Gastroesophageal sphincter (tissue), 4 donors: ENCODE measurements around the gene MFSD11. TPM values are rescaled to one million over a fixed set of nuclear protein-coding genes. Genes with fewer than 3 reads are reported as not detected.

ENCODE experiments used
- ATAC-seq: fragments of 150-250 bp; one replicate; pipeline ENCODE4 v1.9.1; 2016; ENCODE audit warnings: mild to moderate bottlenecking, moderate library complexity
- H3K27ac ChIP-seq, 4 donors: fragments of 200-600 bp; sonication (generic) in 3 of 4; 1 replicate in 3 of 4; 2 replicates in 1 of 4; pipeline ENCODE4 v1.5.1; 2016 to 2019
- H3K27me3 ChIP-seq: fragments of 200-600 bp; sonication (generic); one replicate; pipeline ENCODE4 v1.5.1; 2019
- H3K36me3 ChIP-seq, 2 donors: fragments of 200-600 bp; sonication (generic); one replicate each; pipeline ENCODE4 v1.5.1; 2019; ENCODE audit warnings: control low read depth in 1 of 2
- H3K4me1 ChIP-seq, 3 donors: fragments of 200-600 bp; sonication (generic); 1 replicate in 2 of 3; 2 replicates in 1 of 3; pipeline ENCODE4 v1.5.1; 2016 to 2019; ENCODE audit warnings: control low read depth in 2 of 3
- H3K4me3 ChIP-seq, 2 donors: fragments of 200-600 bp; sonication (generic); one replicate each; pipeline ENCODE4 v1.5.1; 2019; ENCODE audit warnings: mild to moderate bottlenecking in 1 of 2, moderate library complexity in 1 of 2
- H3K9me3 ChIP-seq, 3 donors: fragments of 200-600 bp; sonication (generic); one replicate each; pipeline ENCODE4 v1.5.1; 2017 to 2019; ENCODE audit warnings: control low read depth in 2 of 3
- CTCF ChIP-seq, 4 experiments: fragments of 200-600 bp in 2 of 4; fragments of 450-650 bp in 2 of 4; sonication (generic) in 1 of 4; IDR thresholded peaks; one replicate each; pipeline ENCODE4 v1.5.1; 2017 to 2019; ENCODE audit warnings: antibody characterized with exemption in 4 of 4, mild to moderate bottlenecking in 2 of 4, moderate library complexity in 2 of 4
- EP300 ChIP-seq: sonication (generic); formaldehyde crosslinking; IDR thresholded peaks from one replicate; pipeline ENCODE4 v1.6.1; 2017; ENCODE audit warnings: antibody characterized with exemption, mild to moderate bottlenecking
- POLR2A ChIP-seq, 2 donors: fragments of 450-650 bp; IDR thresholded peaks; one replicate each; pipeline ENCODE4 v1.6.1; 2017; ENCODE audit warnings: antibody characterized with exemption in 2 of 2, mild to moderate bottlenecking in 2 of 2, moderate library complexity in 1 of 2
- POLR2AphosphoS5 ChIP-seq: sonication (generic); formaldehyde crosslinking; IDR thresholded peaks from one replicate; pipeline ENCODE4 v1.6.1; 2017; ENCODE audit warnings: antibody characterized with exemption
- WGBS, 2 donors: methylation state at CpG; one replicate each; pipeline ENCODE4 v1.1.5; 2018; ENCODE audit warnings: low coverage in 1 of 2; 5-methylcytosine and 5-hydroxymethylcytosine counted together
- total RNA-seq, 4 donors: library from RNA; depleted of rRNA; stranded (reverse); fragments of >200 nt; gene quantifications; one replicate each; pipeline ENCODE4 v1.1.0, GENCODE V29; 2016

MFSD11 gene
- total RNA-seq, 4 donors from 2014 or later: 18.4 to 27.8 (median 20.9) TPM

- Histone ChIP-seq H3K27me3 (no peaks in the 10 kb centered on the region), H3K27ac (no peak overlapping the region), H3K4me1 (no peaks in the 10 kb centered on the region), H3K36me3 (peaks cover 0 to 76% of the 10 kb centered on the region in 2 donors), H3K9me3 (no peaks in the 10 kb centered on the region), H3K4me3 (no peak overlapping the region)
- ATAC-seq: no peak
- WGBS, 2 donors: 63 to 79% methylated on average over 4 of the region's 4 CpGs
- TF ChIP-seq POLR2A (IDR thresholded peaks at IDR 0.05) (no peak), EP300 (no peak)
Observed at GRCh38 chr17:76752006-76752405, 14.1 kb downstream of the MFSD11 start.

- Histone ChIP-seq H3K9me3 (no peaks in the 10 kb centered on the region), H3K27ac (no peak overlapping the region), H3K36me3 (peaks cover 0 to 80% of the 10 kb centered on the region in 2 donors), H3K4me3 (no peak overlapping the region), H3K27me3 (no peaks in the 10 kb centered on the region), H3K4me1 (no peaks in the 10 kb centered on the region)
- ATAC-seq: no peak
- WGBS, 2 donors: 83 to 90% methylated on average over 8 to 12 of the region's 12 CpGs
- TF ChIP-seq EP300: no peak
- TF ChIP-seq CTCF (IDR thresholded peaks at IDR 0.05): no peak
- TF ChIP-seq POLR2AphosphoS5: no peak
- TF ChIP-seq POLR2A (IDR thresholded peaks at IDR 0.05): no peak
Observed at GRCh38 chr17:76753061-76753961, 15.4 kb downstream of the MFSD11 start.

- Histone ChIP-seq H3K4me1 (no peaks in the 10 kb centered on the region), H3K36me3 (peaks cover 0 to 91% of the 10 kb centered on the region in 2 donors), H3K9me3 (no peaks in the 10 kb centered on the region), H3K27me3 (no peaks in the 10 kb centered on the region), H3K27ac (no peak overlapping the region), H3K4me3 (no peak overlapping the region)
- ATAC-seq: no peak
- TF ChIP-seq POLR2AphosphoS5: no peak
- TF ChIP-seq POLR2A (IDR thresholded peaks at IDR 0.05): no peak
- 89 to 90% methylated on average over 1 to 2 of the region's 2 CpGs for WGBS, 2 donors
Observed at GRCh38 chr17:76755285-76755684, 17.4 kb downstream of the MFSD11 start.

GRCh38 chr17:76757256-76757655 lies 19.3 kb downstream of the MFSD11 start:
- 82 to 93% methylated on average over 4 to 5 of the region's 5 CpGs for WGBS, 2 donors
- H3K4me1 ChIP-seq: no peaks in the 10 kb centered on the region
- no peak for ATAC-seq
- no peaks in the 10 kb centered on the region for H3K9me3 ChIP-seq
- peaks cover 0 to 87% of the 10 kb centered on the region in 2 donors for H3K36me3 ChIP-seq
- no peak overlapping the region for H3K27ac ChIP-seq
- no peaks in the 10 kb centered on the region for H3K27me3 ChIP-seq
- H3K4me3 ChIP-seq: no peak overlapping the region
- TF ChIP-seq POLR2AphosphoS5: no peak
- TF ChIP-seq CTCF (IDR thresholded peaks at IDR 0.05): no peak
- TF ChIP-seq EP300: no peak
- no peak for TF ChIP-seq POLR2A (IDR thresholded peaks at IDR 0.05)

GRCh38 chr17:76758570-76758969 lies 20.7 kb downstream of the MFSD11 start:
- ATAC-seq: no peak
- H3K9me3 ChIP-seq: no peaks in the 10 kb centered on the region
- peaks cover 0 to 84% of the 10 kb centered on the region in 2 donors for H3K36me3 ChIP-seq
- no peak overlapping the region for H3K27ac ChIP-seq
- no peaks in the 10 kb centered on the region for H3K27me3 ChIP-seq
- WGBS, 2 donors: 89 to 93% methylated on average over 2 to 3 of the region's 3 CpGs
- no peak for TF ChIP-seq CTCF (IDR thresholded peaks at IDR 0.05)
- TF ChIP-seq POLR2A (IDR thresholded peaks at IDR 0.05): no peak
- TF ChIP-seq POLR2AphosphoS5: no peak
- no peak for TF ChIP-seq EP300
- no peaks in the 10 kb centered on the region for H3K4me1 ChIP-seq
- H3K4me3 ChIP-seq: no peak overlapping the region
